Right lobe of liver (tissue), 6 donors: ENCODE results near the gene ADAMTS2. TPM values are rescaled to one million over a fixed set of nuclear protein-coding genes. Genes with fewer than 3 reads are reported as not detected.

ENCODE experiments used
- ATAC-seq, 4 donors: fragments of 200-7000 bp; cut with Tn5 transposase; one replicate each; pipeline ENCODE4 v1.9.1; 2020; ENCODE audit warnings: mild to moderate bottlenecking in 4 of 4, moderate library complexity in 4 of 4
- DNase-seq, 3 donors: peaks; one replicate each; pipeline ENCODE4 v3.0.0-alpha.2; 2020
- H3K27ac ChIP-seq, 3 donors: fragments of 200-600 bp; one replicate each; pipeline ENCODE4 v1.8.0; 2022
- H3K27me3 ChIP-seq, 2 donors: fragments of 200-600 bp; one replicate each; pipeline ENCODE4 v1.8.0; 2022
- H3K36me3 ChIP-seq, 4 donors: fragments of 200-600 bp; sonication (generic) in 1 of 4; one replicate each; pipeline versions ENCODE4 v1.5.1 to v1.8.0; 2017 to 2022; ENCODE audit warnings: control low read depth in 1 of 4
- H3K4me1 ChIP-seq, 4 donors: fragments of 200-600 bp; sonication (generic) in 1 of 4; one replicate each; pipeline versions ENCODE4 v1.5.1 to v1.8.0; 2017 to 2022; ENCODE audit warnings: control low read depth in 1 of 4
- H3K4me3 ChIP-seq, 3 donors: fragments of 200-600 bp; one replicate each; pipeline ENCODE4 v1.8.0; 2022
- H3K9me3 ChIP-seq, 4 donors: fragments of 200-600 bp; sonication (generic) in 1 of 4; one replicate each; pipeline versions ENCODE4 v1.5.1 to v1.8.0; 2017 to 2022; ENCODE audit warnings: control low read depth in 1 of 4
- CTCF ChIP-seq, 4 donors: fragments of 200-600 bp in 3 of 4; fragments of 450-650 bp in 1 of 4; IDR thresholded peaks; one replicate each; pipeline versions ENCODE4 v1.5.1 to v1.8.0; 2016 to 2022; ENCODE audit warnings: antibody characterized with exemption in 4 of 4, mild to moderate bottlenecking in 2 of 4
- POLR2A ChIP-seq: fragments of 450-650 bp; IDR thresholded peaks from one replicate; pipeline ENCODE4 v1.6.1; 2017; ENCODE audit warnings: antibody characterized with exemption, mild to moderate bottlenecking
- WGBS: methylation state at CpG from one replicate; pipeline ENCODE4 v1.1.6; 2018; ENCODE audit warnings: low coverage, low lambda C conversion rate; ENCODE audit not compliant: insufficient coverage; ENCODE audit errors: missing lambda C conversion rate; 5-methylcytosine and 5-hydroxymethylcytosine counted together
- intact Hi-C, 2 donors: fragments of 100-400 bp; cut with DNase I; formaldehyde crosslinking; loops; one replicate each; pipeline versions ENCODE4 v1.11.2 to v1.14.1; 2022
- total RNA-seq, 6 experiments: library from RNA; depleted of rRNA in 2 of 6; stranded (reverse); fragments of >200 nt in 2 of 6; fragmentation: NEBNext Ultra II Directional in 3 of 6; extraction: Animal tissue kit (Norgen Biotek cat#: 25700) in 3 of 6; gene quantifications; one replicate each; pipeline versions ENCODE4 v1.1.0 to v1.2.4, GENCODE V29; 2016 to 2023
- donor health status: DM: no; HTN: yes; CAD: no.
- donor health status: DM: no; HTN: no; CAD: no.
- donor health status: DM: no; HTN: no; CAD: no.
- donor health status: DM: no; HTN: yes; CAD: no.
- donor health status: DM: no; HTN: yes; CAD: no.

ADAMTS2 gene
- total RNA-seq, 6 experiments from 2014 or later, result 6.3 to 18.9 (median 13.5) TPM

GRCh38 chr5:179318221-179318955, 26.9 kb downstream of the ADAMTS2 start:
- Histone ChIP-seq H3K4me1 (no peaks in the 10 kb centered on the region), H3K9me3 (no peaks in the 10 kb centered on the region), H3K27ac (no peak overlapping the region), H3K36me3 (no peaks in the 10 kb centered on the region), H3K27me3 (no peaks in the 10 kb centered on the region), H3K4me3 (no peak overlapping the region)
- no peak for TF ChIP-seq POLR2A
- WGBS, result 32% methylated on average over 9 of the region's 21 CpGs
- intact Hi-C loops, result no loop called here
- ATAC-seq, result no peak
- peak in 2 of 3 donors; percentile 10 to 31 for DNase-seq

GRCh38 chr5:179317411-179318220, 27.6 kb downstream of the ADAMTS2 start:
- Histone ChIP-seq H3K27ac (no peak overlapping the region), H3K36me3 (no peaks in the 10 kb centered on the region), H3K9me3 (no peaks in the 10 kb centered on the region), H3K4me1 (no peaks in the 10 kb centered on the region), H3K4me3 (no peak overlapping the region), H3K27me3 (no peaks in the 10 kb centered on the region)
- ATAC-seq (no peak), DNase-seq (peak; percentile 14 to 39 (median 28))
- intact Hi-C loops, result no loop called here
- no peak for TF ChIP-seq CTCF (IDR thresholded peaks at IDR 0.05)
- no peak for TF ChIP-seq POLR2A
- 40% methylated on average over 3 of the region's 19 CpGs for WGBS

- DNase-seq (peak in 2 of 3 donors; percentile 18 to 29), ATAC-seq (no peak)
- no peak for TF ChIP-seq CTCF (IDR thresholded peaks at IDR 0.05)
- TF ChIP-seq POLR2A, result no peak
- Histone ChIP-seq H3K4me3 (no peak overlapping the region), H3K27me3 (no peaks in the 10 kb centered on the region), H3K4me1 (no peaks in the 10 kb centered on the region), H3K27ac (no peak overlapping the region), H3K36me3 (no peaks in the 10 kb centered on the region), H3K9me3 (no peaks in the 10 kb centered on the region)
- intact Hi-C loops, result no loop called here
- WGBS, result 33% methylated on average over 5 of the region's 6 CpGs
Measured at GRCh38 chr5:179316982-179317381, 28.3 kb downstream of the ADAMTS2 start.

GRCh38 chr5:179316111-179316551, 29.1 kb downstream of the ADAMTS2 start:
- H3K9me3 ChIP-seq, result no peaks in the 10 kb centered on the region
- WGBS, result 39% methylated on average over 6 of the region's 7 CpGs
- no peaks in the 10 kb centered on the region for H3K4me1 ChIP-seq
- DNase-seq, result peak in 2 of 3 donors; percentile 6 to 31
- H3K27ac ChIP-seq, result no peak overlapping the region
- ATAC-seq, result no peak
- TF ChIP-seq CTCF (IDR thresholded peaks at IDR 0.05) (no peak), POLR2A (no peak)
- H3K4me3 ChIP-seq, result no peak overlapping the region
- no peaks in the 10 kb centered on the region for H3K36me3 ChIP-seq
- intact Hi-C loops, result no loop called here
- H3K27me3 ChIP-seq, result no peaks in the 10 kb centered on the region
